Endothelial cell of umbilical vein (primary cell): ENCODE data around the gene SHISA9. TPM values are rescaled to one million over a fixed set of nuclear protein-coding genes. Genes with fewer than 3 reads are reported as not detected.

Source experiments
- BruUV-seq: library from RNA; stranded (reverse); fragments of 400-500 nt; replicated peaks from 2 replicates; lab custom pipeline; 2021; lab: Mats Ljungman, UMichigan
- CTCF ChIA-PET: fragments of 300-600, 350-600 bp; sonication (Branson Sonifier 250); formaldehyde crosslinking; loops from one replicate; lab custom pipeline; 2021; ENCODE audit warnings: antibody characterized with exemption, inconsistent platforms; lab: Charles Lee
- POLR2A ChIA-PET: fragments of 300-600, 350-600 bp; sonication (Branson Sonifier 250); formaldehyde crosslinking; loops from one replicate; lab custom pipeline; 2021; ENCODE audit warnings: antibody characterized with exemption, inconsistent platforms; lab: Charles Lee
- DNase-seq: peaks from one replicate; pipeline ENCODE4 v3.0.0-alpha.2; 2011; ENCODE audit warnings: low read depth, low spot score
- FAIRE-seq: peaks from 2 replicates; lab custom pipeline; 2011; peaks lifted over from hg19 to GRCh38; lab: Jason Lieb, UNC
- H2AFZ ChIP-seq: 2 replicates; pipeline ENCODE4 v1.6.0; 2012; ENCODE audit warnings: low read depth, low read length, control low read depth, inconsistent platforms
- H3K27ac ChIP-seq: 2 replicates; pipeline ENCODE4 v1.5.1; 2011; ENCODE audit warnings: low read depth, mild to moderate bottlenecking, control low read depth, low read length, moderate library complexity; ENCODE audit not compliant: insufficient read depth
- H3K27me3 ChIP-seq, 2 experiments: 2 replicates each; pipeline versions ENCODE4 v1.6.0 to v1.6.1; 2011; ENCODE audit warnings: low read length in 2 of 2, mixed read lengths in 1 of 2; ENCODE audit not compliant: control insufficient read depth in 2 of 2, insufficient read depth in 2 of 2
- H3K36me3 ChIP-seq, 2 experiments: 2 replicates in 1 of 2; 3 replicates in 1 of 2; pipeline ENCODE4 v1.5.1; 2011; ENCODE audit warnings: low read length in 2 of 2, mild to moderate bottlenecking in 1 of 2, moderate library complexity in 1 of 2; ENCODE audit not compliant: control insufficient read depth in 2 of 2, insufficient read depth in 2 of 2; ENCODE audit errors: extremely low read depth in 1 of 2
- H3K4me1 ChIP-seq: 3 replicates; pipeline ENCODE4 v1.5.1; 2011; ENCODE audit warnings: mild to moderate bottlenecking, low read length; ENCODE audit not compliant: control insufficient read depth, insufficient read depth; ENCODE audit errors: extremely low read depth
- H3K4me2 ChIP-seq: 2 replicates; pipeline ENCODE4 v1.6.1; 2011; ENCODE audit warnings: low read length, control low read depth, mixed read lengths; ENCODE audit not compliant: insufficient read depth
- H3K4me3 ChIP-seq, 3 experiments: fragments of 200-600 bp in 1 of 3; sonication (generic), shearing (Covaris generic) in 1 of 3; replicated peaks in 1 of 3; 2 replicates each; pipeline ENCODE4 v1.5.1; 2011 to 2016; ENCODE audit warnings: control low read depth in 3 of 3, low read length in 3 of 3, mild to moderate bottlenecking in 2 of 3, inconsistent platforms in 1 of 3, low read depth in 1 of 3, moderate library complexity in 1 of 3; ENCODE audit not compliant: insufficient read depth in 1 of 3
- H3K79me2 ChIP-seq: 2 replicates; pipeline ENCODE4 v1.6.0; 2012; ENCODE audit warnings: low read length, inconsistent platforms; ENCODE audit not compliant: control insufficient read depth, insufficient read depth
- H3K9ac ChIP-seq: replicated peaks from 2 replicates; pipeline ENCODE3; 2011; ENCODE audit warnings: low read length, control low read depth; ENCODE audit not compliant: insufficient read depth; ENCODE audit errors: extremely low read depth
- H3K9me1 ChIP-seq: replicated peaks from 3 replicates; pipeline ENCODE4 v1.6.0; 2011; ENCODE audit warnings: mild to moderate bottlenecking, low read length; ENCODE audit not compliant: control insufficient read depth, insufficient read depth; ENCODE audit errors: extremely low read depth
- H3K9me3 ChIP-seq: replicated peaks from 2 replicates; pipeline ENCODE4 v1.5.1; 2012; ENCODE audit warnings: low read length, inconsistent platforms; ENCODE audit not compliant: control insufficient read depth, insufficient read depth
- H4K20me1 ChIP-seq: replicated peaks from 2 replicates; pipeline ENCODE3; 2011; ENCODE audit warnings: mild to moderate bottlenecking, low read length; ENCODE audit not compliant: control insufficient read depth, insufficient read depth; ENCODE audit errors: extremely low read depth
- CTCF ChIP-seq, 2 donors: IDR thresholded peaks; 1 replicate in 1 of 2; 2 replicates in 1 of 2; pipeline ENCODE4 v1.5.1; 2011; ENCODE audit warnings: low read length in 2 of 2, mild to moderate bottlenecking in 2 of 2, moderate library complexity in 2 of 2, control low read depth in 1 of 2, inconsistent platforms in 1 of 2, low read depth in 1 of 2; ENCODE audit not compliant: insufficient read depth in 1 of 2; ENCODE audit errors: extremely low read depth in 1 of 2
- EZH2 ChIP-seq: IDR thresholded peaks from 2 replicates; pipeline ENCODE4 v1.6.1; 2012; ENCODE audit warnings: borderline replicate concordance, low read depth, mild to moderate bottlenecking, moderate library complexity, low read length, inconsistent platforms; ENCODE audit not compliant: severe bottlenecking
- FOS ChIP-seq: IDR thresholded peaks from 2 replicates; pipeline ENCODE4 v1.6.1; 2011; ENCODE audit warnings: mild to moderate bottlenecking, low read length, moderate library complexity, borderline replicate concordance; ENCODE audit not compliant: insufficient read depth
- GATA2 ChIP-seq: IDR thresholded peaks from 2 replicates; pipeline ENCODE4 v1.7.0; 2011; ENCODE audit warnings: low read depth, mild to moderate bottlenecking, moderate library complexity, mixed read lengths, low read length; ENCODE audit not compliant: insufficient read length, insufficient read depth
- JUN ChIP-seq: IDR thresholded peaks from 2 replicates; pipeline ENCODE4 v1.6.1; 2011; ENCODE audit warnings: borderline replicate concordance, low read depth; ENCODE audit not compliant: insufficient read length, insufficient read depth
- MAX ChIP-seq: IDR thresholded peaks from 2 replicates; pipeline ENCODE4 v1.6.1; 2011; ENCODE audit not compliant: insufficient read depth, insufficient read length
- POLR2A ChIP-seq: IDR thresholded peaks from 2 replicates; pipeline ENCODE4 v1.6.1; 2012; ENCODE audit warnings: low read depth, mild to moderate bottlenecking, control low read depth, low read length
- POLR2AphosphoS5 ChIP-seq: IDR thresholded peaks from 2 replicates; pipeline ENCODE4 v1.6.1; 2012; ENCODE audit warnings: low read depth, mild to moderate bottlenecking, control low read depth, low read length, moderate library complexity; ENCODE audit not compliant: insufficient read depth
- dilution Hi-C: fragments of 300-500 bp; cut with MboI; formaldehyde crosslinking; loops from one replicate; pipeline ENCODE4 v1.15.0; 2019; ENCODE audit warnings: low sequenced_read_pairs; ENCODE audit not compliant: extremely low pct_ligation_motif_present
- intact Hi-C: fragments of 100-400 bp; cut with micrococcal nuclease; formaldehyde crosslinking; loops from one replicate; pipeline ENCODE4 v1.10.0; 2022
- polyA plus RNA-seq, 4 experiments: library from polyadenylated mRNA; depleted of rRNA in 3 of 4; stranded (reverse) in 3 of 4; unstranded in 1 of 4; fragments of >200 nt; gene quantifications; 2 replicates each; pipeline versions ENCODE4 v1.2.1 to v1.2.3, GENCODE V29; 2011 to 2012; ENCODE audit warnings: missing spikeins in 1 of 4
- total RNA-seq: library from RNA; stranded (reverse); gene quantifications from 2 replicates; pipeline ENCODE4 v1.2.3, GENCODE V29; 2021

The SHISA9 gene
- total and polyA plus RNA-seq, 2 donors (not counting 3 experiments of a cell fraction or from before 2014, with no cell fraction given): not detected

- no peak overlapping the region for H3K9ac ChIP-seq
- H4K20me1 ChIP-seq: no peaks in the 10 kb centered on the region
- no peaks in the 10 kb centered on the region for H3K36me3 ChIP-seq
- TF ChIP-seq MAX: no peak
- TF ChIP-seq FOS: no peak
- no peak for TF ChIP-seq JUN
- no peak for TF ChIP-seq CTCF (IDR thresholded peaks at IDR 0.05; ENCODE audit: extremely low read depth in 1 of 2, insufficient read depth in 1 of 2, low read depth in 1 of 2, low read length in 2 of 2)
- no peak for TF ChIP-seq POLR2A
- TF ChIP-seq EZH2: no peak
- no peak for TF ChIP-seq POLR2AphosphoS5
- no peak for TF ChIP-seq GATA2
- ChIA-PET CTCF (no interaction called here), POLR2A (no interaction called here)
- no peaks in the 10 kb centered on the region for H3K9me1 ChIP-seq
- no peaks in the 10 kb centered on the region for H3K9me3 ChIP-seq
- H3K4me2 ChIP-seq: no peak overlapping the region
- H3K79me2 ChIP-seq: no peaks in the 10 kb centered on the region
- H3K27ac ChIP-seq: no peak overlapping the region
- dilution Hi-C loops (no loop called here), intact Hi-C loops (no loop called here)
- DNase-seq (no peak), FAIRE-seq (no peak)
- H2AFZ ChIP-seq: no peak overlapping the region
- BruUV-seq: no TSS peak
- H3K4me3 ChIP-seq: no peak overlapping the region
- H3K27me3 ChIP-seq: no peaks in the 10 kb centered on the region
- no peaks in the 10 kb centered on the region for H3K4me1 ChIP-seq
These were observed 16.3 kb downstream of the SHISA9 start for GRCh38 chr16:12917653-12918052.
